Endothelial cell of umbilical vein (primary cell): ENCODE results near the gene PARD3B. TPM values are rescaled to one million over a fixed set of nuclear protein-coding genes. Genes with fewer than 3 reads are reported as not detected.

Source experiments
- BruUV-seq: library from RNA; stranded (reverse); fragments of 400-500 nt; replicated peaks from 2 replicates; lab custom pipeline; 2021; lab: Mats Ljungman, UMichigan
- CTCF ChIA-PET: fragments of 300-600, 350-600 bp; sonication (Branson Sonifier 250); formaldehyde crosslinking; loops from one replicate; lab custom pipeline; 2021; ENCODE audit warnings: antibody characterized with exemption, inconsistent platforms; lab: Charles Lee
- POLR2A ChIA-PET: fragments of 300-600, 350-600 bp; sonication (Branson Sonifier 250); formaldehyde crosslinking; loops from one replicate; lab custom pipeline; 2021; ENCODE audit warnings: antibody characterized with exemption, inconsistent platforms; lab: Charles Lee
- DNase-seq: peaks from one replicate; pipeline ENCODE4 v3.0.0-alpha.2; 2011; ENCODE audit warnings: low read depth, low spot score
- FAIRE-seq: peaks from 2 replicates; lab custom pipeline; 2011; peaks lifted over from hg19 to GRCh38; lab: Jason Lieb, UNC
- H2AFZ ChIP-seq: 2 replicates; pipeline ENCODE4 v1.6.0; 2012; ENCODE audit warnings: low read depth, low read length, control low read depth, inconsistent platforms
- H3K27ac ChIP-seq: 2 replicates; pipeline ENCODE4 v1.5.1; 2011; ENCODE audit warnings: low read depth, mild to moderate bottlenecking, control low read depth, low read length, moderate library complexity; ENCODE audit not compliant: insufficient read depth
- H3K27me3 ChIP-seq, 2 experiments: 2 replicates each; pipeline versions ENCODE4 v1.6.0 to v1.6.1; 2011; ENCODE audit warnings: low read length in 2 of 2, mixed read lengths in 1 of 2; ENCODE audit not compliant: control insufficient read depth in 2 of 2, insufficient read depth in 2 of 2
- H3K36me3 ChIP-seq, 2 experiments: 2 replicates in 1 of 2; 3 replicates in 1 of 2; pipeline ENCODE4 v1.5.1; 2011; ENCODE audit warnings: low read length in 2 of 2, mild to moderate bottlenecking in 1 of 2, moderate library complexity in 1 of 2; ENCODE audit not compliant: control insufficient read depth in 2 of 2, insufficient read depth in 2 of 2; ENCODE audit errors: extremely low read depth in 1 of 2
- H3K4me1 ChIP-seq: 3 replicates; pipeline ENCODE4 v1.5.1; 2011; ENCODE audit warnings: mild to moderate bottlenecking, low read length; ENCODE audit not compliant: control insufficient read depth, insufficient read depth; ENCODE audit errors: extremely low read depth
- H3K4me2 ChIP-seq: 2 replicates; pipeline ENCODE4 v1.6.1; 2011; ENCODE audit warnings: low read length, control low read depth, mixed read lengths; ENCODE audit not compliant: insufficient read depth
- H3K4me3 ChIP-seq, 3 experiments: fragments of 200-600 bp in 1 of 3; sonication (generic), shearing (Covaris generic) in 1 of 3; replicated peaks in 1 of 3; 2 replicates each; pipeline ENCODE4 v1.5.1; 2011 to 2016; ENCODE audit warnings: control low read depth in 3 of 3, low read length in 3 of 3, mild to moderate bottlenecking in 2 of 3, inconsistent platforms in 1 of 3, low read depth in 1 of 3, moderate library complexity in 1 of 3; ENCODE audit not compliant: insufficient read depth in 1 of 3
- H3K79me2 ChIP-seq: 2 replicates; pipeline ENCODE4 v1.6.0; 2012; ENCODE audit warnings: low read length, inconsistent platforms; ENCODE audit not compliant: control insufficient read depth, insufficient read depth
- H3K9ac ChIP-seq: replicated peaks from 2 replicates; pipeline ENCODE3; 2011; ENCODE audit warnings: low read length, control low read depth; ENCODE audit not compliant: insufficient read depth; ENCODE audit errors: extremely low read depth
- H3K9me1 ChIP-seq: replicated peaks from 3 replicates; pipeline ENCODE4 v1.6.0; 2011; ENCODE audit warnings: mild to moderate bottlenecking, low read length; ENCODE audit not compliant: control insufficient read depth, insufficient read depth; ENCODE audit errors: extremely low read depth
- H3K9me3 ChIP-seq: replicated peaks from 2 replicates; pipeline ENCODE4 v1.5.1; 2012; ENCODE audit warnings: low read length, inconsistent platforms; ENCODE audit not compliant: control insufficient read depth, insufficient read depth
- H4K20me1 ChIP-seq: replicated peaks from 2 replicates; pipeline ENCODE3; 2011; ENCODE audit warnings: mild to moderate bottlenecking, low read length; ENCODE audit not compliant: control insufficient read depth, insufficient read depth; ENCODE audit errors: extremely low read depth
- CTCF ChIP-seq, 2 donors: IDR thresholded peaks; 1 replicate in 1 of 2; 2 replicates in 1 of 2; pipeline ENCODE4 v1.5.1; 2011; ENCODE audit warnings: low read length in 2 of 2, mild to moderate bottlenecking in 2 of 2, moderate library complexity in 2 of 2, control low read depth in 1 of 2, inconsistent platforms in 1 of 2, low read depth in 1 of 2; ENCODE audit not compliant: insufficient read depth in 1 of 2; ENCODE audit errors: extremely low read depth in 1 of 2
- EZH2 ChIP-seq: IDR thresholded peaks from 2 replicates; pipeline ENCODE4 v1.6.1; 2012; ENCODE audit warnings: borderline replicate concordance, low read depth, mild to moderate bottlenecking, moderate library complexity, low read length, inconsistent platforms; ENCODE audit not compliant: severe bottlenecking
- FOS ChIP-seq: IDR thresholded peaks from 2 replicates; pipeline ENCODE4 v1.6.1; 2011; ENCODE audit warnings: mild to moderate bottlenecking, low read length, moderate library complexity, borderline replicate concordance; ENCODE audit not compliant: insufficient read depth
- GATA2 ChIP-seq: IDR thresholded peaks from 2 replicates; pipeline ENCODE4 v1.7.0; 2011; ENCODE audit warnings: low read depth, mild to moderate bottlenecking, moderate library complexity, mixed read lengths, low read length; ENCODE audit not compliant: insufficient read length, insufficient read depth
- JUN ChIP-seq: IDR thresholded peaks from 2 replicates; pipeline ENCODE4 v1.6.1; 2011; ENCODE audit warnings: borderline replicate concordance, low read depth; ENCODE audit not compliant: insufficient read length, insufficient read depth
- MAX ChIP-seq: IDR thresholded peaks from 2 replicates; pipeline ENCODE4 v1.6.1; 2011; ENCODE audit not compliant: insufficient read depth, insufficient read length
- MYC ChIP-seq: IDR thresholded peaks from one replicate; pipeline ENCODE4 v1.6.1; 2011; ENCODE audit warnings: mild to moderate bottlenecking, low read depth, low read length
- POLR2A ChIP-seq: IDR thresholded peaks from 2 replicates; pipeline ENCODE4 v1.6.1; 2012; ENCODE audit warnings: low read depth, mild to moderate bottlenecking, control low read depth, low read length
- POLR2AphosphoS5 ChIP-seq: IDR thresholded peaks from 2 replicates; pipeline ENCODE4 v1.6.1; 2012; ENCODE audit warnings: low read depth, mild to moderate bottlenecking, control low read depth, low read length, moderate library complexity; ENCODE audit not compliant: insufficient read depth
- dilution Hi-C: fragments of 300-500 bp; cut with MboI; formaldehyde crosslinking; loops from one replicate; pipeline ENCODE4 v1.15.0; 2019; ENCODE audit warnings: low sequenced_read_pairs; ENCODE audit not compliant: extremely low pct_ligation_motif_present
- intact Hi-C: fragments of 100-400 bp; cut with micrococcal nuclease; formaldehyde crosslinking; loops from one replicate; pipeline ENCODE4 v1.10.0; 2022
- polyA plus RNA-seq, 4 experiments: library from polyadenylated mRNA; depleted of rRNA in 3 of 4; stranded (reverse) in 3 of 4; unstranded in 1 of 4; fragments of >200 nt; gene quantifications; 2 replicates each; pipeline versions ENCODE4 v1.2.1 to v1.2.3, GENCODE V29; 2011 to 2012; ENCODE audit warnings: missing spikeins in 1 of 4
- total RNA-seq: library from RNA; stranded (reverse); gene quantifications from 2 replicates; pipeline ENCODE4 v1.2.3, GENCODE V29; 2021

PARD3B gene
- total and polyA plus RNA-seq, 2 donors (not counting 3 experiments of a cell fraction or from before 2014, with no cell fraction given) = 2.2 to 30.9 TPM

GRCh38 chr2:205409411-205409810, 864.1 kb downstream of the PARD3B start:
- no TSS peak for BruUV-seq
- no peaks in the 10 kb centered on the region for H4K20me1 ChIP-seq
- H2AFZ ChIP-seq = no peak overlapping the region
- ChIA-PET POLR2A (no interaction called here), CTCF (no interaction called here)
- FAIRE-seq (no peak), DNase-seq (peak; percentile 48)
- no peaks in the 10 kb centered on the region for H3K9me1 ChIP-seq
- dilution Hi-C loops (no loop called here), intact Hi-C loops (loop anchor here (10.0 kb wide), 1 partner anchor 1085 kb away; no protein-coding TSS in a partner anchor)
- no peak overlapping the region for H3K9ac ChIP-seq
- H3K27ac ChIP-seq = no peak overlapping the region
- no peak overlapping the region for H3K4me2 ChIP-seq
- H3K4me3 ChIP-seq = no peak overlapping the region
- H3K27me3 ChIP-seq = no peaks in the 10 kb centered on the region
- TF ChIP-seq POLR2A = no peak
- TF ChIP-seq GATA2 = no peak
- no peak for TF ChIP-seq MYC
- no peak for TF ChIP-seq EZH2
- no peak for TF ChIP-seq CTCF (IDR thresholded peaks at IDR 0.05; ENCODE audit: extremely low read depth in 1 of 2, insufficient read depth in 1 of 2, low read depth in 1 of 2, low read length in 2 of 2)
- TF ChIP-seq MAX = no peak
- no peak for TF ChIP-seq POLR2AphosphoS5
- TF ChIP-seq FOS = no peak
- no peak for TF ChIP-seq JUN
- H3K79me2 ChIP-seq = no peaks in the 10 kb centered on the region
- no peaks in the 10 kb centered on the region for H3K36me3 ChIP-seq
- H3K4me1 ChIP-seq = peaks cover 26% of the 10 kb centered on the region
- no peaks in the 10 kb centered on the region for H3K9me3 ChIP-seq
